ENCODE measurements around the gene ZDHHC11B.
"Not testable (repeated sequence)": the region's sequence is repeated elsewhere in the genome, so short reads cannot be mapped to it uniquely, and the experiment has no call there.

The ZDHHC11B gene

DNA sequence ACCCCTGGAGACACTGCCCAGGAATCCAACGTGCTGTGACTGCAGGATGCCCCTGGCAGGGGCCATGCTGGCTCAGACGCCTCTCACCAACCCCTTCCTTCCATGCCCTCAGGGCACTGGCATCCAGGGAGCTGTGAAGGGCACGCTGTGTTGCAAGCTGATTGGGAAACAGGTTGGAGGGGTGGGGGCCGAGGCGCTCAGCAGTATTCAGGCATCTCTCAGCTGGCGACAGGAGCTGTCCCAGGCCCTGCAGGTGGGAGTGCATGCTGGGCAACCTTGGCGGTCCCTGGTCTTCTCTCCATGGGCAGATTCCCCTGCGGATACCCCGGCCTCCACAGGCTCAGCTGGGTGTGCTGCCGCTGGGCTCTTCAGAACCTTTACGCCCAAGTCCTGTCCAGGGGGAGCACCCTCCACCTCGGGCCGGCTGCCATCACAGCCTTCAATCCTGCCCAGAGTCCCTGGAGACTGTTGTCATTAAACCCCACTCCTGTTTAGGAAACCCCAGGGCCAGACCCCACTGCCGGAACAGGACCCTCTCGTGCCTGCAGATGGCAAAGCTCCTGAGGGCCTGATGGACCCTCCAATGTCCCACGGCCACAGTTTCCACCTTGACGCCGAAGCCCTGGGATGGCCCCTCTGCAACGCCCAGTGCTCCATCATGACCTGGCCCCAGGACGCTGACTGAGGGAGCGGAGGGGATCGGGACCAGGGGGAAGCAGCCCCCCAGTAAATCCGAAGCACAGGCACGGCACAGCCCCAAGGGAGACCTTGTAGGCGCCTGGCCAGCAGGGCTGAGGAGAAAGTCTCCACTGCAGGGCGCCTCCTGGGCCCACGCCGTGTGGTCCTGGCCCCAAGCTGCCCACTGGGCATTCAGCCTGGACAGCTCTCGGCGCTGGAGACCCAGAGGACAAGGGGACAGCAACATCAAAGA is 100.7 kb downstream of the ZDHHC11B start:
- no peak for DNase-seq

- DNase-seq, result not testable (repeated sequence)
These were observed 101.7 kb downstream of the ZDHHC11B start for GRCh38 chr5:682651-683358.

DNA sequence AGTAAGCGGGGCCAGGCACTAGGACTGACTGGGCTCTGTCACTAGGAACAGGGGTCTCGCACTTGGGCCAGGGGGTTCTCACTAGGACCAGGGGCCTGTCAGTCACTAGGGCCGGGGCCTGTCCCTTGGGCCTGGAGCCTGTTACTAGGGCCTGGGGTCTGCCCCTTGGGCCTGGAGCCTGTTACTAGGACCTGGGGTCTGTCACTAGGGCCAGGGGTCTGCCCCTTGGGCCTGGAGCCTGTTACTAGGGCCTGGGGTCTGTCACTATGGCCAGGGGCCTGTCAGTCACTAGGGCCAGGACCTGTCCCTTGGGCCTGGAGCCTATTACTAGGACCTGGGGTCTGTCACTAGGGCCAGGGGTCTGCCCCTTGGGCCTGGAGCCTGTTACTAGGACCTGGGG is 102.3 kb downstream of the ZDHHC11B start:
- not testable (repeated sequence) for DNase-seq

DNA sequence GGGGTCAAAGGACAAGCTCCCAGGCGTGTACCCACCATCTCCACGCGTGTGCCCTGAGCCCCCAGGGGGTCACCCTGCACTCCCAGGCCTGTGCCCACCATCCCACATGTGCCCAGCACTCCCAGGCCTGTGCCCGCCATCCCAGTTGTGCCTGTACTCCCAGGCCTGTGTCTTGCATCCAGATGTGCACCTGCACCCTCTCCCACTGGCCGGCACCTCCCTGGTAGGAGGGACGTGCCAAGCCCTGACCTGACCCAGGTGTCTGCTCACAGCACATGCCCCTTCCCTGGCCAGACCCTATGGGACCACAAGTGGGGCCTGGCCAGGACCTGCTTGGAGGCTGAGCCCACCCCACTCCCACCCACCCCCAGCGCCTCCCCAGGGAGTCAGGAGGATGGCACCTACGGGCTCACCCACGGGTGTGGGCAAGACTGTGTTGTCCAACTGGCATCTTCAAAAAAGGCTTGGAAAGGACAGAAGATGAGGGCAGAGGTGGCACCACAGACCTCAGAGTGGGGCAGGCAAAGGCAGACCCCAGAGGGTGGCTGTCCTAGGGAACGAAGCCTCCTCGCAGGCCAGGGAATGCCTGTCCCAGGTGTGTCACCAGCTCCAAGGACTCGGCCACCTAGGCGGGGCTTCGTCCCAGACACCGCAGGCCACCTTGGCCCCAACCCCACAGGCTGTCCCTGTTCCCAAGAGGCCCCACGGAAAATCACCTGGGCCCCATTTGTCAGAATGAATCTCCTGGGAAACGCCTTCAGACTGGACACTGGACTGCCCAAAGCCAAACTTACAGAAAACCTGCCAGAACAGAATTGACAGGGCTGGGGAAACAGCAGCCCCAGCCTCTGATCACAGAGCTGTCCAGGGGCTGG is 103.0 kb downstream of the ZDHHC11B start:
- DNase-seq, result not testable (repeated sequence)

GRCh38 chr5:680836-681235 is 103.7 kb downstream of the ZDHHC11B start:
- not testable (repeated sequence) for DNase-seq

GRCh38 chr5:680118-680795 is 104.3 kb downstream of the ZDHHC11B start:
- not testable (repeated sequence) for DNase-seq

DNA sequence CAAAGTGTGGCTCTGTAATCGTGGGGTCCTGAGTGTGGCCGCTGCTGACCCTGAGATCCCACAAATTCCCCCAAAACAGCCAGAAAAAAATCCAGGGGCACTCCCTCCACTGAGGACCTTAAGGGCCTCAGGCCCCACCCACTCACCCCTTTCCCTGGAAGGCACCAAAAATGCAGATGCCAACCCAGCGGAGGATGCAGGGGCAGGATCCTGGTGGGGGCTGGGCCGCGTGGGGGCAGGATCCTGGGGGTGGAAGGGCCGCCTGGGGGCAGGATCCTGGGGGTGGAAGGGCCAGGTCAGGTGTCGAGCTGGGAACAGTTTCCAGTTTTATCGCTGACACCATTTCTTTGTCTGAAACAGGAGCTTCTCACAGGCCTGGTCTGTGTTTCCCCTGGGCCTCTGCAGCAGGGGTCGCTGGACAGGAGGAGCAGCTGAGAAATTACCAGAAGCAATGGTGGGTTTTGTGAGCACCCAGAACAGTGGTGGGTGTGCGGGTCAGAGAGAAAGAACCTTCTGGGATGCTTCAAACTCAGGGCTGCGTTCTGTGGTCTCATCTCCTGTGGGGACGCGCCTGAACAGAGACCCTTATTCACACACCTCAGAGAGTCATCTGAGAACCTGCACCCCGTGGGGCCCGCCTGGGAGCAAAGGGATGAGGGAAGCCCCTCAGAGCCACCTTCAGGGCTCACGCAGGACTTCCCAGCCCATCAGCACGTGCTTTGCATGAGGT is 105.2 kb downstream of the ZDHHC11B start:
- not testable (repeated sequence) for DNase-seq

GRCh38 chr5:678521-678920 is 106.0 kb downstream of the ZDHHC11B start:
- not testable (repeated sequence) for DNase-seq

GRCh38 chr5:677131-678101 is 107.1 kb downstream of the ZDHHC11B start:
- DNase-seq, result no peak

DNA sequence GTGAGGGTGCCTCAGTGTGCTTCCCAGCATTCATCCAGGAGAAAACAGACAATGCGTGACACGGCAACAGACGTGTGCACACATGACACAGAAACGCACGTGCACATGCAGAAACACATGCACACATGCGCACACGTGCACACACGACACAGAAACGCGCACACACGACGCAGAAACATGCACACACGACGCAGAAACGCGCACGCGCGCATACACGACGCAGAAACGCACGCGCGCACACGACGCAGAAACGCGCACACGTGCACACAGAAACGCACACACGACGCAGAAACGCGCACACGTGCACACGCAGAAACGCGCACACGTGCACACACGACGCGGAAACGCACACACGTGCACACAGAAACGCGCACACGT is 107.8 kb downstream of the ZDHHC11B start:
- DNase-seq, result no peak

DNA sequence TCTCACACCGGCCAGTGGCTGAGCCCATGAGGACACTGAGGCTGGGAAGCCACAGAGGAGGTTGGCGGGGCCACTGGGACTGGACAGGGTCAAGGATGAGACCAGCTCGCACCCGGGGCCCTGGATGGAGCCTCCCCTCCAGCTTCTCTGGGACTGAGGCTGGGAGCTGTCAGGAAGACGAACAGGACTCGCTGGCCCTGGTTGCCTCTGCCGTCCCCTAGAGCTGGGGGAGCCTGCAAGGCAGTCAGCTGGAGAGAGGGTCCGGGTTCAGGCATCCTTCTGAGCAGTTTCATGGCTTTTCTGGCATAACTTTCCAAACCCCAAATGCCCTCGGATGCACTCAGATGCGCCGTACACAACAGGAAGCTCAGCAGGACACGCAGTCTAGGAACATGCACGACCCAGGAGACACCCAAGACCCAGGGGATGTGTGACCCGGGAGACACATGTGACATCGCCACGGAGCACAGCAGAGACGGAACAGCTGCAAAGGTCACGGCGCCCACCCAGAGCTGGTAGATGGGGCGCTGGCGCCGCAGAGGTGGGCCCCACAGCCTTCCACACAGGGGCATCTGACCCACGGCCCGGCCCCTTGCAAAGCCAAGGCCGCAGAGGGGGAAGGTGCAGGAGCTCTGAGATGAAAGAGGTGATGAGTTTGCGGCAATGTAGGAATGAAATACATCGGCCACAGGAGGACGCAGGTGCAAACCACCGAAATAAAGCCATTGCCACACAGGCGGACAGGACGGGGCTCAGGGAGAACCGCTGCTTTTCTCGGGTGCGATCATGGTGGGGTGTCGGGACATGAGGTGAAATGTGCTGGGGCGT is 108.4 kb downstream of the ZDHHC11B start:
- DNase-seq, result no peak

GRCh38 chr5:675111-675870 is 109.2 kb downstream of the ZDHHC11B start:
- no peak for DNase-seq

DNA sequence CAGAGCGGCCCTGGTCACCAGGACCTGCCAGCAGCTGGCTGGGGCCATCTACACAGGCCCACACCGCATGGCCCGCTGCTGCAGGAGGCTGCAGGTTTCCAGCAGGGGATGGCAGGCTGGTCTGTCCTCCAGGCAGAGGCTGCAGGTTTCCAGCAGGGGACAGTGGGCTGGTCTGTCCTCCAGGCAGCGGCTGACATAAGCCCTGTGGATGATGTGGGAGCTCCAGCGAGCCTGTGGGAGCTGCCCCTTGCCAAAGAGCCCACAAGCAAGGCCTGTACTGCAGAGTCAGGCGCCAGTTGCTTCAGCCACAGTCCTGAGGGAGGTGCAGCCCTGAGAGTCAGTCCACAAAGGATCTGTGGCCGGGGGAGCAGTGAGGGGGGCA is 109.9 kb downstream of the ZDHHC11B start:
- no peak for DNase-seq

DNA sequence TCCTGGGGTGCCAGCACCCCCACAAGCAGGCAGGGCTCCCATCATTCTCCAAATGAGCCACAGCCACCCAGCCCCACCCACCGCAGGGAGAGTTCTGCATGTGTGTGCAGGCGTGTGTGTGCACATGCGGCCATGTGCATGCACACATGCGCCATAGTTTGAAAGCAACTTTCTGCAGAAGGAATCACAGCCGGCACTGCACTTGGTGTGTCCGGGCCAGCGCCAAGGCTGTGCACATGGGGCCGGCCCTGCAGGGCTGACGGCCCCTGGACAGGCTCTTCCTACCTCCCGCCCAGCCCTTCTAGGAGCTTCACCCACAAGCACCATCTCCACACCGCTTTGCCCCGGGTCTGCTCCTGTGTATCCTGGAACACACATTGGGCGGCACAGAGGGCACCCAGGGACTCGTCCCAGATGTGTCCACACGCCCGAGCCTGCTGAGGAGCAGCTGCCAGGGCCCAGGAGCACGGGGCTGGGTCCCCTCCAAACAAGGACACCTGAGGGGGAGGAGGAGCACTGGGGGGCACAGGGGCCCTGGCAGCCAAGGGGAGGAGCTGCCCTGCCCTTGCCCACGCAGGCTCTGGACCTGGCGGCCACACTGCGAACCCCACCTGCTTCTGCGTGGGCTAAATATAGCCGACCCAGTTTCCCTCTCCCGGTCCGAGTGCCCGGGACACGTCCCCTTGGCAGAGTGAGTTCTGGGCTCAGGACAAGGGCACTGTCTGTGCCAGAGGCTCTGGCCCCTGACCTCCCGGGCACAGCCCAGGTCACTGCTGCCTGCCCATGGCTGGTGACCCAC is 110.5 kb downstream of the ZDHHC11B start:
- DNase-seq, result no peak

DNA sequence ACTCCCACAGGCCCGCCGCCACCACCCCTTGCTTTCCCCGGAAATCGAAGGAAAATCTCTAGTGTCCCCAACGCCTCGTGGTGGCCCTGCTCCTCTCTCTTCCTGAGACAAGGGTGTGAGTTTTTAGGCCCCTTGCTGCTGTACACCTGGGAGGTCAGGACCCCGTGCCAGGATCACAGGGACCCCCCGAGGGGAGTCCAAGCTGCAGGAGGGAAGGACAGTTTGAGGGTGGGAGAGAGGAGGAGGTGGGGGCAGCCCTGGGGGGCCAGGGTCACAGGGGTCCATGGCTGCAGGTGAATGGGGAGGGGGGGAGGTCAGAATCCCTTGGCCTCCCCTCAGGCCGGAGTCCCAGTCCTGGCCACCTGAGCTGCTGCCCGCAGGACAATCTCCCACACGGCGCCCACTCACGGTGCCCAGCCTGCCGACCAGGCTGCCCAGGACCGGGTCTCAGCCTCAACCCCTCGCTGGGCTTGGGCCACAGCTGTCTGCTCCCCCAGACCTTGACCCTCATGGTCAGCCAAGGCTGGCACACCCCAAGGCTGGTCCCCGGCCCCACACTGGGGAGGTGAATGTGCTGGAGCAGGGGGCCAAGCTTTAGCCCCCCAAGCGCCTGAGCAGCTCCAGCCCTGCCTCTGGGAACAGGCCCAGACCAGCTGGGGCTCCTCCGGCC is 111.2 kb downstream of the ZDHHC11B start:
- no peak for DNase-seq

- no peak for DNase-seq
These were observed 112.0 kb downstream of the ZDHHC11B start for GRCh38 chr5:672329-673160.

All from cerebellar nuclear complex (tissue), 1 donor.